ENCODE data around the gene SMC2. TPM values are rescaled to one million over a fixed set of nuclear protein-coding genes. Genes with fewer than 3 reads are reported as not detected.

SMC2 gene
- 7.2 TPM for total RNA-seq (ENCODE audit: insufficient read depth, low replicate concordance)

GRCh38 chr9:104093647-104094533, at the start of gene SMC2:
Gene SMC2 (plus strand): TSS chr9:104094309. CDS start chr9:104095385, 1,076 bp downstream.
- DNase-seq (ENCODE audit: low spot score), result peak; percentile 97

- DNase-seq (ENCODE audit: low spot score), result no peak
These were observed 25.6 kb upstream of the SMC2 start for GRCh38 chr9:104068546-104068945.

DNA sequence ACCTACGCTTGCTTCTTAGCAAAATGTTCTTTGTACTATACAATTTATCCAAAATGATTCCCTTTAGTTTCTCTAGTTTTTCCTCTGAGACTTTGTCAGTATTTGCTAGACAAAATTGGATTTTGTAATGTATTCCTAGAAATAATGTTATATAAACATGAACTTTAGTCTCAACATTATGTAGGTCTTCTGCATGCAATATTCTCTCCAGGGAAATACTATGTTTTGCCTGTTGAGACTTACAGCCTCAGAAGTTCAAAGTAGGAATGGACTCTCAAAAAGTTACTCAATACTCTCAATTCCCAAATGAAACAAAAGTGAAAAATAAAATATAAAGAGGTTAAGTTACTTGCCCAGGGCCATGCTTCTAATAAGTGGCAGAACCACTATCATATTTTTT, 24.8 kb upstream of the SMC2 start:
- DNase-seq (ENCODE audit: low spot score), result no peak

DNA sequence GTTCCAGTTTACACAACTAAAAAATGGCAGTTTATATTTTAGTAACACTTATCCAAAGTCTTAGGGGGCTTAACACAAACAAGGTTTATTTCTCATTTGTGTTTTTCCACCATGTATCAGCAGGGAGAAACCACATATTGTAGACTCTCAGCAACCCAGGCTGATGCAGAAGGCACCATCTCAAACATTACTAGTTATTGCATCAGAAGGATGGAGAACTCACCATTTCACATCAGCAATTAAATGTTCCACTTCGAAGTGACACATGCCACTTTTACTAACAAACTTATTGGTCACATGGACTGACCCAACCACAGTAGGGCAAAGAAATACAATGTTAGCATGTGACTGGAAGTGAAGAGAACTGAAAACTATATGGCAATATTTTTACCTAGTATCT, 22.5 kb upstream of the SMC2 start:
- DNase-seq (ENCODE audit: low spot score), result no peak

DNA sequence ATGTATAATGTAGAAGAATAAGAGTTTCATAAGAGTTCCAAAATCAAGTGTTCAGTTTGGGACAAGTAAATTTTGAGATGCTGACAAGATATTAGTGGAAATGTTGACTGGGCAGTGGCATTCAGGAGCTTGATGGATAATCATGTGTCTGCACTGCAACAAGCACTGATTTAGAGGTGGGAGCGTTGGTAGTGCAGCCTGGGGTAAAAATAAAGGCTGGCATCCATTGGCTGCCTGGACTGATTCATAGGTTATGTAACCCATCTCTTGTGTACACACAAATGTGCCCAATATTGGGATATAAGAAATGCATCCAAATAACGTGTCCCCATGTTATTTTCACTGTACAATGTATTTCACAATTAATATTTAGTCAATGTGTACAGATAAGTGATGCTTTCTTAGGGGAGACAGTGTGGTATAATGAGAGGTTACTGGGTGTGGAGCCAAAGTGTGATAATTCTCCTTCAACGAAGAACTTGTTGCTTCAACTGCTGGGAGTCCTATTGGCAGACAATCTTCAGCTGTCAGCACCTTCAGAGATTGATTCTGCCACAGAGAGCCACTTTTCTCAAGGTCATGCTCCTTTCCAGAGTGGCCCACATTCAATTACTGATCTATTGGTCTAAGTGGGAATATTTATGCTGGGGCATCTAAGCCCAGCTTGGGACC, 20.9 kb upstream of the SMC2 start:
- no peak for DNase-seq (ENCODE audit: low spot score)

GRCh38 chr9:104073770-104074133, 20.4 kb upstream of the SMC2 start:
- DNase-seq (ENCODE audit: low spot score), result no peak

DNA sequence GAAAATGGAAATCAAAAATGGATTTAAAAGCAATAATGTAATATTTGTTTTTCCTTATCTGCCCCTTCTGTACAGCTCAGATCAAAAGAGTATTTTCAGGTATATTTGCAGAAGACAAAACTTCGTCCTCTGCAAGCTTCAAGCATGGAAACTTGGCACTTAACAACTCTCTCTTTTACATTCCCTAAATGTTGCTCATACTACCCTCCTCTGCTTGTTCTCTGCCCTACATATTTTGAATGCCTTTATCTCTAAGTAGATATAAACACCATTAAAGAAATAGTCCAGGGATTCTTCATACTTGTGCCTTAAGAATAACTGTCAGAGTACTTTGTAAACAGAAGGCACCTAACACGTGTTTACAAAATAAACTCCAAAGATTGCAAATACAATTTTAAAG, 19.2 kb upstream of the SMC2 start:
- DNase-seq (ENCODE audit: low spot score), result peak; percentile 67

GRCh38 chr9:104075801-104076753, 18.0 kb upstream of the SMC2 start:
- peak; percentile 19 for DNase-seq (ENCODE audit: low spot score)

DNA sequence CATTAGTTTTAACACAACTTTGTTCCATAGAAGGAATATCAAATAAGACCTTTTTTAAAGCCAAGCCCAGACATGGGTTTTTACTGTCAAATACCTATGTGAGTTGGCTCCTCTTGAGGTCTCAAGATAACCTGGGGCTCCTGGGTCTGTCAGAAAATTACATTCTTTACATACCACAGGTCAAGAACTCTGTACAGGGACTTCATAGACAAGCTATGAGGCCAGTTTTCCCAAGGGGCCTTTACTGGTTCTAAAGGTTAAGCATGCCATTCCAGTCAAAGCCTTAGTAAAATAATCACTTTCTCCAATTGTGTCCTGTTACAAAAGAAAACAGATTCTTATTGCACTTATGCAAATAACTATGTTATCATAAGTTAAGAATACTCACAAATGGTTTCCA, 15.5 kb upstream of the SMC2 start:
- DNase-seq (ENCODE audit: low spot score), result no peak

- no peak for DNase-seq (ENCODE audit: low spot score)
These were observed 13.1 kb upstream of the SMC2 start for GRCh38 chr9:104080983-104081382.

DNA sequence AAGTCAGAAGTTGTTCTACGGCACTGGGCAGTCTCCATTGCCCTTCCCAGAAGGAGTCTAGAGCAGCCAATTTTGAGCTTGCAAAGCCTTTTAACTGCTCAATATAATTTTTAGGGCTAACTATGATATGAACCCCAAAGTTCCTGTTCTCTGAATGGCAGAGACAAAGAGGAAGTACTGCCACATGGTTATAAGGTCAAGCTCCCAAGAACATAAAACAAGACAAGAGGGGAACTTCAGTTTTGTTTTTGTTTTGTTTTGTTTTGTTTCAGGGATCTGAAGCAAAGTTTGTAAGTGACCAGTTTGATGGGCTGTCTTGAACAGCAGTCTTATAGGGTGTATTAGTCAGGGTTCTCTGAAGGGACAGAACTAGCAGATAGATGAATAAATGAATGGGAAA, 11.9 kb upstream of the SMC2 start:
- DNase-seq (ENCODE audit: low spot score), result no peak

- DNase-seq (ENCODE audit: low spot score), result no peak
These were observed 8.6 kb upstream of the SMC2 start for GRCh38 chr9:104085525-104085924.

DNA sequence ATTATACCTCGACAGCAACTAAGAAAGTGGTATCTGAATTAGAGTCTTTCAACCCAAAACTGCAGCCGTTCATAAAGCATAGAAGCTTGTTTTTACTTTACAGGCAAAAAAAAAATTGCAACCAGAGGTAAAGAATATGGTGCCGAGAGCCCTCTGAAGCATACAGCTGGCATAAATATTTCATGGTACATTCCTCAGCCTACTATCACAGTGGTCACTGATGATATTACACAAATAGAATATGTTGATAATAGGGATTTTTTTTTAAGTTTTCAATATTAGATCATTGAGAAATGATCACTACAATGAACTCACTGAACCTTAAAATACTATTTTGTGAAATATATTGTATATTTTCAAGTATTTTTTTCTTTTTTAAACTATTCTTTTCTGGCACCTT, 6.2 kb upstream of the SMC2 start:
- DNase-seq (ENCODE audit: low spot score), result no peak

DNA sequence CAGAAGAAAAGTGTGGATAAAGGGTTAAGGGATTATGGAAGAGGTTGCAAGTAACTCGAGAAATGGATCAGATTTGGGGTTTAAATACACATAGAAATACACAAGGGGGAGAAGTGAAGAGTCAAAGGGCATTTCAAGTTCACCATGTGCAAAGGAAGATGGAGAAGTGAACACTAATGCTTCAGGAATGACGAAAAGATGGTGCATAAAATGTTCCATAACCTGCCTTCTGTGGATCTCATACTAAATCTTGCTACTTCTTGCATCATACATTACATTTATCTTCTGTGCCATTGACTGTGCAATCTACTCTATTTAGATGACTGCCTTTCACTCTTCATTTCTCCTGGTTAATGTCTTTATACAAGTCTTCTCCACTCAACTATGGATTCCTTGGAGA, 5.7 kb upstream of the SMC2 start:
- DNase-seq (ENCODE audit: low spot score), result no peak

- no peak for DNase-seq (ENCODE audit: low spot score)
These were observed 3.5 kb upstream of the SMC2 start for GRCh38 chr9:104090578-104090977.

DNA sequence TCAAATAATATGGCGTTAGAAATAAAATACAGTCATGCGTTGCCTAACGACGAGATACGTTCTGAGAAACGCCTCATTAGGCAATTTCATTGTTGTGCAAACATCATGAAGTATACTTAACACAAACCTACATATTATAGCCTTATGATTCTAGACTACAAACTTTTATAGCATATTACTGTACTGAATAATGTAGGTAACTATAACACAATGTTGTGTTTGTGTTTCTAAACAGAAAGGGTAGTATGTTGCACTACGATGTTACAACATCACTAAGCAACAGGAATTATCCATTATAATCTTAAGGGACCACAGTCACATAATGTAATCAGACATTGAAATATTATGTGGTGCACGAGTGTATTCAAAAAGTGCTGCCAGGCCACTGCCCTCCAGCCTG, 3.0 kb upstream of the SMC2 start:
- no peak for DNase-seq (ENCODE audit: low spot score)

GRCh38 chr9:104091708-104092107, 2.4 kb upstream of the SMC2 start:
- DNase-seq (ENCODE audit: low spot score), result no peak

- no peak for DNase-seq (ENCODE audit: low spot score)
These were observed 1.9 kb upstream of the SMC2 start for GRCh38 chr9:104092192-104092591.

DNA sequence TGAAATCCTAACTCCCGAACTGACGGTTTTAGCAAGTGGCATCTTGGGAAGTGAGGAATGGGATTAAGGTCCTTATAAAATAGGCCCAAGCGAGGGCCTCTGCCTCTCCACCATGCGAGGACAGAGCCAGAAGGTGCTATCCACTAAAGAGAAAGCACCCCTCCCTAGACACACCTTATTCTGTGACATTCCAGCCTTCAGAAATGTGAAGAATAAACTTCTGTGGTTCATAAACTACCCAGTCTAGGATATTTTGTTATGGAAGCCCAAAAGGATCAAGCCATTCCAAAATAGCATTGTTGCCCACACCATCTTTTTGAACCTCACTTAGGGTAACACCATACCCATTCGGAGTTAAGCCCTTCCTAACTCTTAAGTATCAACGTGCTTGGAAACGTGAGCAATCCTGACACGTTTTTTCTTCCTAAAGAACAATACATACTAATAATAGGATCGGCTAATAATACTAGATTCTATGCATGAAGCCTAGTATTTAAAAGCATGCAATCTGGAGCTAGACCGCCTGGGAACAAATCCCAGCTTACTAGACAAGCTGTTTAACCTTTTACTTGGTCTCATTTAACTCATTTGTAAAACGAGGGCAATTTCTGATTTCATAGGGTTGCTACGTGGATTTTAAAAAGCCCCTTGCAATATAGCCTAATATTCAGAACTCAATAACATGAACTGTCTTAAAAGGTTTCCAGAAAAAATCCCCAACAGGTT, 1.1 kb upstream of the SMC2 start:
- no peak for DNase-seq (ENCODE audit: low spot score)

GRCh38 chr9:104094534-104095015, 466 bp downstream of the SMC2 start:
- DNase-seq (ENCODE audit: low spot score), result no peak

GRCh38 chr9:104099630-104100029, 5.5 kb downstream of the SMC2 start:
- no peak for DNase-seq (ENCODE audit: low spot score)
